RKO (cell line): ENCODE measurements around the gene DCLK1.

Experiments used
- DNase-seq: peaks from one replicate; pipeline ENCODE4 v3.0.0-alpha.2; 2016; ENCODE audit warnings: low spot score

DCLK1 gene

GRCh38 chr13:35826626-35827254, 304.4 kb downstream of the DCLK1 start:
- DNase-seq: peak; percentile 3

GRCh38 chr13:35824825-35825224, 306.4 kb downstream of the DCLK1 start:
- no peak for DNase-seq

GRCh38 chr13:35824395-35824794, 306.8 kb downstream of the DCLK1 start:
- no peak for DNase-seq

GRCh38 chr13:35822666-35823065, 308.5 kb downstream of the DCLK1 start:
- DNase-seq: no peak

GRCh38 chr13:35818633-35819067, 312.5 kb downstream of the DCLK1 start:
- peak; percentile 45 for DNase-seq

GRCh38 chr13:35817642-35818607, 313.3 kb downstream of the DCLK1 start:
- no peak for DNase-seq

GRCh38 chr13:35814605-35815011, 316.6 kb downstream of the DCLK1 start:
- DNase-seq: no peak

GRCh38 chr13:35812736-35813135, 318.4 kb downstream of the DCLK1 start:
- DNase-seq: no peak

- DNase-seq: no peak
Observed at GRCh38 chr13:35810321-35810720, 320.9 kb downstream of the DCLK1 start.

- no peak for DNase-seq
Observed at GRCh38 chr13:35808846-35809245, 322.3 kb downstream of the DCLK1 start.

- no peak for DNase-seq
Observed at GRCh38 chr13:35804901-35805300, 326.3 kb downstream of the DCLK1 start.

GRCh38 chr13:35797991-35798390, 333.2 kb downstream of the DCLK1 start:
- DNase-seq: no peak

GRCh38 chr13:35797244-35797643, 333.9 kb downstream of the DCLK1 start:
- DNase-seq: no peak

- no peak for DNase-seq
Observed at GRCh38 chr13:35796623-35797022, 334.6 kb downstream of the DCLK1 start.

GRCh38 chr13:35794734-35795389, 336.3 kb downstream of the DCLK1 start:
- no peak for DNase-seq

GRCh38 chr13:35793823-35794222, 337.4 kb downstream of the DCLK1 start:
- no peak for DNase-seq

- no peak for DNase-seq
Observed at GRCh38 chr13:35792911-35793310, 338.3 kb downstream of the DCLK1 start.

GRCh38 chr13:35792021-35792420, 339.2 kb downstream of the DCLK1 start:
- no peak for DNase-seq

- no peak for DNase-seq
Observed at GRCh38 chr13:35791184-35791851, 339.9 kb downstream of the DCLK1 start.

GRCh38 chr13:35789335-35790165, 341.6 kb downstream of the DCLK1 start:
- peak; percentile 54 for DNase-seq

GRCh38 chr13:35787937-35788336, 343.2 kb downstream of the DCLK1 start:
- no peak for DNase-seq
